ENCODE results near the gene CDH22.

CDH22 gene

GRCh38 chr20:46312075-46312944, 4.0 kb upstream of the CDH22 start:
- peaks cover 28 to 92% (median 66%) of the 10 kb centered on the region in 3 experiments for H3K27me3 ChIP-seq (ENCODE audit: control insufficient read depth in 3 of 3, insufficient read depth in 3 of 3, low read depth in 1 of 3, low read length in 3 of 3)
- H2BK120ac ChIP-seq (ENCODE audit: low read depth, low read length), result no peak overlapping the region
- no peak overlapping the region for H4K8ac ChIP-seq (ENCODE audit: low read depth, low read length)
- H3K14ac ChIP-seq (ENCODE audit: low read length), result no peak overlapping the region
- H2BK5ac ChIP-seq (ENCODE audit: low read length), result no peak overlapping the region
- no peaks in the 10 kb centered on the region for H3K36me3 ChIP-seq (replicated peaks in 1 of 2; ENCODE audit: control insufficient read depth in 2 of 2, insufficient read depth in 2 of 2, low read length in 2 of 2)
- H2BK12ac ChIP-seq (ENCODE audit: low read length), result no peak overlapping the region
- no peaks in the 10 kb centered on the region for H3K9me3 ChIP-seq (replicated peaks in 1 of 2; ENCODE audit: control insufficient read depth in 2 of 2, insufficient read depth in 1 of 2, low read depth in 1 of 2, low read length in 2 of 2)
- H2AFZ ChIP-seq (ENCODE audit: low read length), result peak overlapping the region; percentile 92
- H3K23ac ChIP-seq (ENCODE audit: low read depth, low read length, poor library complexity), result no peak overlapping the region
- peak; percentile 61 for DNase-seq (ENCODE audit: low spot score)
- no peak overlapping the region for H3K4ac ChIP-seq (ENCODE audit: low read length)
- no peak overlapping the region for H2BK15ac ChIP-seq (ENCODE audit: low read length)
- peak overlapping the region; percentile 8 to 65 for H3K4me3 ChIP-seq (ENCODE audit: low read length in 2 of 2)
- H3K4me1 ChIP-seq (ENCODE audit: control insufficient read depth in 2 of 2, insufficient read depth in 1 of 2, low read depth in 1 of 2, low read length in 2 of 2), result peaks cover 3% of the 10 kb centered on the region in 2 donors
- no peak overlapping the region for H3K27ac ChIP-seq (replicated peaks; ENCODE audit: low read length)
- peak overlapping the region; percentile 83 for H3K4me2 ChIP-seq (ENCODE audit: insufficient read depth, low read length, poor library complexity, severe bottlenecking)
- H2AK5ac ChIP-seq (ENCODE audit: low read depth, low read length), result no peak overlapping the region
- WGBS, 2 donors (ENCODE audit: extremely low coverage in 2 of 2, insufficient read length in 2 of 2, insufficient replicate concordance in 1 of 2), result no CpG with 5 or more reads among the region's 47 CpGs
- no peaks in the 10 kb centered on the region for H3K79me1 ChIP-seq (ENCODE audit: low read depth, low read length)
- peak overlapping the region; percentile 47 for H3K9ac ChIP-seq (ENCODE audit: low read depth, low read length, poor library complexity)
- H4K91ac ChIP-seq (ENCODE audit: low read depth, low read length, poor library complexity), result no peak overlapping the region
- peak overlapping the region; percentile 79 for H3K18ac ChIP-seq (ENCODE audit: low read length)

GRCh38 chr20:46311719-46312074, 3.4 kb upstream of the CDH22 start:
- H2BK12ac ChIP-seq (ENCODE audit: low read length), result no peak overlapping the region
- H3K4me1 ChIP-seq (ENCODE audit: control insufficient read depth in 2 of 2, insufficient read depth in 1 of 2, low read depth in 1 of 2, low read length in 2 of 2), result peaks cover 3% of the 10 kb centered on the region in 2 donors
- no peaks in the 10 kb centered on the region for H3K9me3 ChIP-seq (replicated peaks in 1 of 2; ENCODE audit: control insufficient read depth in 2 of 2, insufficient read depth in 1 of 2, low read depth in 1 of 2, low read length in 2 of 2)
- H4K91ac ChIP-seq (ENCODE audit: low read depth, low read length, poor library complexity), result no peak overlapping the region
- no peak overlapping the region for H3K4me3 ChIP-seq (ENCODE audit: low read length in 2 of 2)
- H3K18ac ChIP-seq (ENCODE audit: low read length), result peak overlapping the region; percentile 25
- H3K4ac ChIP-seq (ENCODE audit: low read length), result no peak overlapping the region
- WGBS, 2 donors (ENCODE audit: extremely low coverage in 2 of 2, insufficient read length in 2 of 2, insufficient replicate concordance in 1 of 2), result no CpG with 5 or more reads among the region's 5 CpGs
- H3K27me3 ChIP-seq (ENCODE audit: control insufficient read depth in 3 of 3, insufficient read depth in 3 of 3, low read depth in 1 of 3, low read length in 3 of 3), result peaks cover 30 to 92% (median 72%) of the 10 kb centered on the region in 3 experiments
- H3K23ac ChIP-seq (ENCODE audit: low read depth, low read length, poor library complexity), result no peak overlapping the region
- H3K9ac ChIP-seq (ENCODE audit: low read depth, low read length, poor library complexity), result peak overlapping the region; percentile 47
- H2AFZ ChIP-seq (ENCODE audit: low read length), result peak overlapping the region; percentile 92
- H3K79me1 ChIP-seq (ENCODE audit: low read depth, low read length), result no peaks in the 10 kb centered on the region
- no peak overlapping the region for H2BK120ac ChIP-seq (ENCODE audit: low read depth, low read length)
- DNase-seq (ENCODE audit: low spot score), result no peak
- no peak overlapping the region for H3K27ac ChIP-seq (replicated peaks; ENCODE audit: low read length)
- no peak overlapping the region for H2BK15ac ChIP-seq (ENCODE audit: low read length)
- H2AK5ac ChIP-seq (ENCODE audit: low read depth, low read length), result no peak overlapping the region
- no peak overlapping the region for H3K4me2 ChIP-seq (ENCODE audit: insufficient read depth, low read length, poor library complexity, severe bottlenecking)
- no peaks in the 10 kb centered on the region for H3K36me3 ChIP-seq (replicated peaks in 1 of 2; ENCODE audit: control insufficient read depth in 2 of 2, insufficient read depth in 2 of 2, low read length in 2 of 2)
- no peak overlapping the region for H3K14ac ChIP-seq (ENCODE audit: low read length)
- H4K8ac ChIP-seq (ENCODE audit: low read depth, low read length), result no peak overlapping the region
- no peak overlapping the region for H2BK5ac ChIP-seq (ENCODE audit: low read length)

- Histone ChIP-seq H4K8ac (ENCODE audit: low read depth, low read length) (no peak overlapping the region), H3K36me3 (replicated peaks in 1 of 2; ENCODE audit: control insufficient read depth in 2 of 2, insufficient read depth in 2 of 2, low read length in 2 of 2) (no peaks in the 10 kb centered on the region), H3K14ac (ENCODE audit: low read length) (no peak overlapping the region), H3K23ac (ENCODE audit: low read depth, low read length, poor library complexity) (no peak overlapping the region), H3K4ac (ENCODE audit: low read length) (no peak overlapping the region), H2BK120ac (ENCODE audit: low read depth, low read length) (no peak overlapping the region), H2AK5ac (ENCODE audit: low read depth, low read length) (no peak overlapping the region), H3K4me3 (ENCODE audit: low read length in 2 of 2) (no peak overlapping the region), H3K79me1 (ENCODE audit: low read depth, low read length) (no peaks in the 10 kb centered on the region), H3K4me2 (ENCODE audit: insufficient read depth, low read length, poor library complexity, severe bottlenecking) (no peak overlapping the region), H2BK15ac (ENCODE audit: low read length) (no peak overlapping the region), H3K4me1 (ENCODE audit: control insufficient read depth in 2 of 2, insufficient read depth in 1 of 2, low read depth in 1 of 2, low read length in 2 of 2) (peaks cover 3% of the 10 kb centered on the region in 2 donors), H3K9me3 (replicated peaks in 1 of 2; ENCODE audit: control insufficient read depth in 2 of 2, insufficient read depth in 1 of 2, low read depth in 1 of 2, low read length in 2 of 2) (no peaks in the 10 kb centered on the region), H3K18ac (ENCODE audit: low read length) (no peak overlapping the region), H3K27ac (replicated peaks; ENCODE audit: low read length) (no peak overlapping the region), H2BK5ac (ENCODE audit: low read length) (no peak overlapping the region), H3K9ac (ENCODE audit: low read depth, low read length, poor library complexity) (no peak overlapping the region), H4K91ac (ENCODE audit: low read depth, low read length, poor library complexity) (no peak overlapping the region), H3K27me3 (ENCODE audit: control insufficient read depth in 3 of 3, insufficient read depth in 3 of 3, low read depth in 1 of 3, low read length in 3 of 3) (peaks cover 30 to 97% (median 78%) of the 10 kb centered on the region in 3 experiments), H2BK12ac (ENCODE audit: low read length) (no peak overlapping the region), H2AFZ (ENCODE audit: low read length) (no peak overlapping the region)
- no peak for DNase-seq (ENCODE audit: low spot score)
- no CpG with 5 or more reads among the region's 5 CpGs for WGBS, 2 donors (ENCODE audit: extremely low coverage in 2 of 2, insufficient read length in 2 of 2, insufficient replicate concordance in 1 of 2)
Observed at GRCh38 chr20:46311039-46311650, 2.8 kb upstream of the CDH22 start.

- no CpG with 5 or more reads among the region's 2 CpGs for WGBS, 2 donors (ENCODE audit: extremely low coverage in 2 of 2, insufficient read length in 2 of 2, insufficient replicate concordance in 1 of 2)
- Histone ChIP-seq H3K4me1 (ENCODE audit: control insufficient read depth in 2 of 2, insufficient read depth in 1 of 2, low read depth in 1 of 2, low read length in 2 of 2) (peaks cover 3% of the 10 kb centered on the region in 2 donors), H2AK5ac (ENCODE audit: low read depth, low read length) (no peak overlapping the region), H3K79me1 (ENCODE audit: low read depth, low read length) (no peaks in the 10 kb centered on the region), H2AFZ (ENCODE audit: low read length) (no peak overlapping the region), H3K36me3 (replicated peaks in 1 of 2; ENCODE audit: control insufficient read depth in 2 of 2, insufficient read depth in 2 of 2, low read length in 2 of 2) (no peaks in the 10 kb centered on the region), H3K23ac (ENCODE audit: low read depth, low read length, poor library complexity) (no peak overlapping the region), H2BK12ac (ENCODE audit: low read length) (no peak overlapping the region), H4K8ac (ENCODE audit: low read depth, low read length) (no peak overlapping the region), H3K4me2 (ENCODE audit: insufficient read depth, low read length, poor library complexity, severe bottlenecking) (no peak overlapping the region), H4K91ac (ENCODE audit: low read depth, low read length, poor library complexity) (no peak overlapping the region), H3K14ac (ENCODE audit: low read length) (no peak overlapping the region), H2BK5ac (ENCODE audit: low read length) (no peak overlapping the region), H3K27ac (replicated peaks; ENCODE audit: low read length) (no peak overlapping the region), H3K9ac (ENCODE audit: low read depth, low read length, poor library complexity) (no peak overlapping the region), H2BK120ac (ENCODE audit: low read depth, low read length) (no peak overlapping the region), H3K9me3 (replicated peaks in 1 of 2; ENCODE audit: control insufficient read depth in 2 of 2, insufficient read depth in 1 of 2, low read depth in 1 of 2, low read length in 2 of 2) (no peaks in the 10 kb centered on the region), H2BK15ac (ENCODE audit: low read length) (no peak overlapping the region), H3K18ac (ENCODE audit: low read length) (no peak overlapping the region), H3K4ac (ENCODE audit: low read length) (no peak overlapping the region), H3K27me3 (ENCODE audit: control insufficient read depth in 3 of 3, insufficient read depth in 3 of 3, low read depth in 1 of 3, low read length in 3 of 3) (peaks cover 30 to 98% (median 81%) of the 10 kb centered on the region in 3 experiments), H3K4me3 (ENCODE audit: low read length in 2 of 2) (no peak overlapping the region)
- no peak for DNase-seq (ENCODE audit: low spot score)
Observed at GRCh38 chr20:46309945-46310344, 1.6 kb upstream of the CDH22 start.

Data from neuronal stem cell (in vitro differentiated cells).